Panc1 (cell line): ENCODE results near the gene MIPOL1. TPM values are rescaled to one million over a fixed set of nuclear protein-coding genes. Genes with fewer than 3 reads are reported as not detected.

Experiments used
- ATAC-seq: fragments of 200-7000 bp; cut with Tn5 transposase; 2 replicates; pipeline ENCODE4 v1.9.1; 2020; ENCODE audit warnings: mild to moderate bottlenecking, moderate library complexity
- BruUV-seq: library from RNA; stranded (reverse); fragments of 400-500 nt; replicated peaks from 2 replicates; lab custom pipeline; 2021; lab: Mats Ljungman, UMichigan
- CTCF ChIA-PET: fragments of 300-600 bp; sonication (Branson Sonifier 250); formaldehyde crosslinking; loops from one replicate; lab custom pipeline; 2022; ENCODE audit warnings: antibody characterized with exemption; lab: Charles Lee
- POLR2A ChIA-PET: fragments of 300-600 bp; sonication (Branson Sonifier 250); formaldehyde crosslinking; loops from one replicate; lab custom pipeline; 2022; ENCODE audit warnings: antibody characterized with exemption; lab: Charles Lee
- DNase-seq: peaks from one replicate; pipeline ENCODE4 v3.0.0-alpha.2; 2010; ENCODE audit warnings: low read depth, low spot score
- H3K27ac ChIP-seq: 2 replicates; pipeline ENCODE4 v1.5.1; 2011; ENCODE audit warnings: mild to moderate bottlenecking, low read length, inconsistent platforms
- H3K27me3 ChIP-seq: fragments of 200-500 bp; sonication (Bioruptor generic); 2 replicates; pipeline ENCODE4 v1.6.0; 2014; ENCODE audit warnings: low read length, inconsistent platforms; ENCODE audit not compliant: control insufficient read depth, insufficient read depth
- H3K36me3 ChIP-seq: fragments of 200-500 bp; sonication (Bioruptor generic); 2 replicates; pipeline ENCODE4 v1.5.1; 2014; ENCODE audit warnings: inconsistent platforms, mild to moderate bottlenecking, low read length, moderate library complexity; ENCODE audit not compliant: control insufficient read depth, insufficient read depth
- H3K4me1 ChIP-seq: 2 replicates; pipeline ENCODE4 v1.5.1; 2011; ENCODE audit warnings: inconsistent platforms, mild to moderate bottlenecking, low read length, moderate library complexity; ENCODE audit not compliant: control insufficient read depth, insufficient read depth
- H3K4me3 ChIP-seq, 2 experiments: 2 replicates each; pipeline ENCODE4 v1.5.1; 2011 to 2012; ENCODE audit warnings: low read depth in 2 of 2, low read length in 2 of 2, mild to moderate bottlenecking in 2 of 2, inconsistent platforms in 1 of 2, moderate library complexity in 1 of 2
- H3K9me3 ChIP-seq: fragments of 200-500 bp; sonication (Bioruptor generic); 2 replicates; pipeline ENCODE4 v1.5.1; 2014; ENCODE audit warnings: low read depth, mild to moderate bottlenecking, inconsistent platforms, low read length, moderate library complexity; ENCODE audit not compliant: control insufficient read depth, insufficient read depth
- POLR2AphosphoS5 ChIP-seq: IDR thresholded peaks from 2 replicates; pipeline ENCODE4 v1.6.1; 2012; ENCODE audit warnings: mild to moderate bottlenecking, low read depth, low read length, moderate library complexity
- SIN3A ChIP-seq: IDR thresholded peaks from 2 replicates; pipeline ENCODE4 v1.6.1; 2012; ENCODE audit warnings: low read depth, mild to moderate bottlenecking, low read length, moderate library complexity, borderline replicate concordance; ENCODE audit not compliant: insufficient read depth
- TCF7L2 ChIP-seq: IDR thresholded peaks from 2 replicates; pipeline ENCODE4 v1.6.1; 2011; ENCODE audit warnings: mild to moderate bottlenecking, low read depth, low read length, inconsistent platforms
- in situ Hi-C: cut with HindIII; loops from 2 replicates; pipeline ENCODE4 v1.10.0; 2016; ENCODE audit warnings: low sequenced_read_pairs, low pct_unique_long_range_greater_than_20kb
- intact Hi-C: fragments of 100-400 bp; cut with micrococcal nuclease; formaldehyde crosslinking; loops from one replicate; pipeline ENCODE4 v1.10.0; 2022; ENCODE audit not compliant: unreplicated experiment
- total RNA-seq: library from RNA; stranded (reverse); gene quantifications from one replicate; pipeline ENCODE4 v1.2.1, GENCODE V29; 2021; ENCODE audit not compliant: unreplicated experiment
- TF ChIP-seq, protein P1 (sequence below), 2 experiments: IDR thresholded peaks; 2 replicates each; pipeline ENCODE4 v1.6.1; 2011 to 2012; ENCODE audit warnings: low read depth in 2 of 2, control low read depth in 1 of 2, low read length in 1 of 2, mild to moderate bottlenecking in 1 of 2, moderate library complexity in 1 of 2; ENCODE audit not compliant: insufficient read depth in 1 of 2
- TF ChIP-seq, protein P2 (sequence below): fragments of 450-650 bp; IDR thresholded peaks from 2 replicates; pipeline ENCODE4 v1.5.1; 2017; ENCODE audit warnings: mild to moderate bottlenecking

Gene MIPOL1
- total RNA-seq, 1 experiment from 2014 or later: 12.8 TPM

DNA sequence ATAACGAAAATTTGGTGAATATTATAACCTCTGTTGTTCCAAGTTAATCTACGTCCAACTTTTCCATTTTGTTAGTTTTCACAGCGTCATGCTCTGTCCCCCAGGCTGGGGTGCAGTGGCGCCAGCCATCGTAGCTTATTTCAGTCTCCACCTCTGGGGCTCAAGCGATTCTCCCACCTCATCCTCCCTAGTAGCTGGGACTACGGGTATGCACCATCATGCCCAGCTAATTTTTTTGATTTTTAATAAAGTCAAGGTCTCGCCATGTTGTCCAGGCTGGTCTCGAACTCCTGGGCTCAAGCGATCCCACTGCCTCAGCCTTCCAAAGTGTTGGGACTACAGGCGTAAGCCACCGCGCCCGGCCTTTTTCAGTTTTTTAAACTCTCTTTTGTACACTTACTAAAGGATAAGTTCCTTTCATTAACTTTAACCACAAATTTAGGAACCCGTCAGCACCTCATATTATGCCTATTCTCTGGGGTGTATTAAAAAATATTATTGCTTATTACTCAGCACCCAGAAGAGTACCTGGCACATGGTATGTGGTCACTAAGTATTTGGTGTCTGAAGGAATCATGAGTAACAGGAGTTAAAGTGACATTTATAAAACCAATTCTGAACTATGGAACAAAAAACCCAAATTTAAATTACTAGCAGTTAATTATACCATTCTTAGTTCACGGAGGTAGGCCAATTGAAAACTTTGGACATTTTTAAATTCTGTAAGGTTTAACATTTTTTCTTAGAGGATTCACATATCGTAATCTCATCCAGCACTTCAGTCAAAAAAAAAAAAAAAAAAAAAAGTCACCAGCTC, 925 bp upstream of the MIPOL1 start:
- H3K27ac ChIP-seq: peak overlapping the region; percentile 95
- no peaks in the 10 kb centered on the region for H3K27me3 ChIP-seq
- H3K4me3 ChIP-seq: peak overlapping the region; percentile 72 to 83
- TF ChIP-seq POLR2AphosphoS5 (no peak), SIN3A (no peak), TCF7L2 (no peak)
- TF ChIP-seq, protein P1, sequence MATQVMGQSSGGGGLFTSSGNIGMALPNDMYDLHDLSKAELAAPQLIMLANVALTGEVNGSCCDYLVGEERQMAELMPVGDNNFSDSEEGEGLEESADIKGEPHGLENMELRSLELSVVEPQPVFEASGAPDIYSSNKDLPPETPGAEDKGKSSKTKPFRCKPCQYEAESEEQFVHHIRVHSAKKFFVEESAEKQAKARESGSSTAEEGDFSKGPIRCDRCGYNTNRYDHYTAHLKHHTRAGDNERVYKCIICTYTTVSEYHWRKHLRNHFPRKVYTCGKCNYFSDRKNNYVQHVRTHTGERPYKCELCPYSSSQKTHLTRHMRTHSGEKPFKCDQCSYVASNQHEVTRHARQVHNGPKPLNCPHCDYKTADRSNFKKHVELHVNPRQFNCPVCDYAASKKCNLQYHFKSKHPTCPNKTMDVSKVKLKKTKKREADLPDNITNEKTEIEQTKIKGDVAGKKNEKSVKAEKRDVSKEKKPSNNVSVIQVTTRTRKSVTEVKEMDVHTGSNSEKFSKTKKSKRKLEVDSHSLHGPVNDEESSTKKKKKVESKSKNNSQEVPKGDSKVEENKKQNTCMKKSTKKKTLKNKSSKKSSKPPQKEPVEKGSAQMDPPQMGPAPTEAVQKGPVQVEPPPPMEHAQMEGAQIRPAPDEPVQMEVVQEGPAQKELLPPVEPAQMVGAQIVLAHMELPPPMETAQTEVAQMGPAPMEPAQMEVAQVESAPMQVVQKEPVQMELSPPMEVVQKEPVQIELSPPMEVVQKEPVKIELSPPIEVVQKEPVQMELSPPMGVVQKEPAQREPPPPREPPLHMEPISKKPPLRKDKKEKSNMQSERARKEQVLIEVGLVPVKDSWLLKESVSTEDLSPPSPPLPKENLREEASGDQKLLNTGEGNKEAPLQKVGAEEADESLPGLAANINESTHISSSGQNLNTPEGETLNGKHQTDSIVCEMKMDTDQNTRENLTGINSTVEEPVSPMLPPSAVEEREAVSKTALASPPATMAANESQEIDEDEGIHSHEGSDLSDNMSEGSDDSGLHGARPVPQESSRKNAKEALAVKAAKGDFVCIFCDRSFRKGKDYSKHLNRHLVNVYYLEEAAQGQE (IDR thresholded peaks at IDR 0.05; ENCODE audit: insufficient read depth in 1 of 2, low read depth in 2 of 2, low read length in 1 of 2): no peak
- TF ChIP-seq, protein P2, sequence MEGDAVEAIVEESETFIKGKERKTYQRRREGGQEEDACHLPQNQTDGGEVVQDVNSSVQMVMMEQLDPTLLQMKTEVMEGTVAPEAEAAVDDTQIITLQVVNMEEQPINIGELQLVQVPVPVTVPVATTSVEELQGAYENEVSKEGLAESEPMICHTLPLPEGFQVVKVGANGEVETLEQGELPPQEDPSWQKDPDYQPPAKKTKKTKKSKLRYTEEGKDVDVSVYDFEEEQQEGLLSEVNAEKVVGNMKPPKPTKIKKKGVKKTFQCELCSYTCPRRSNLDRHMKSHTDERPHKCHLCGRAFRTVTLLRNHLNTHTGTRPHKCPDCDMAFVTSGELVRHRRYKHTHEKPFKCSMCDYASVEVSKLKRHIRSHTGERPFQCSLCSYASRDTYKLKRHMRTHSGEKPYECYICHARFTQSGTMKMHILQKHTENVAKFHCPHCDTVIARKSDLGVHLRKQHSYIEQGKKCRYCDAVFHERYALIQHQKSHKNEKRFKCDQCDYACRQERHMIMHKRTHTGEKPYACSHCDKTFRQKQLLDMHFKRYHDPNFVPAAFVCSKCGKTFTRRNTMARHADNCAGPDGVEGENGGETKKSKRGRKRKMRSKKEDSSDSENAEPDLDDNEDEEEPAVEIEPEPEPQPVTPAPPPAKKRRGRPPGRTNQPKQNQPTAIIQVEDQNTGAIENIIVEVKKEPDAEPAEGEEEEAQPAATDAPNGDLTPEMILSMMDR: no peak
- H3K36me3 ChIP-seq: no peaks in the 10 kb centered on the region; the same call in 1 of the 2 replicates
- in situ Hi-C loops: no loop called here
- POLR2A ChIA-PET: interaction anchor here (0.6 kb wide), 1 partner anchor 193 kb away, joined by 3 read pairs; no protein-coding TSS in a partner anchor
- no peak for DNase-seq
- TSS peak; percentile 98 for BruUV-seq
- CTCF ChIA-PET: interaction anchor here (0.6 kb wide), 1 partner anchor 71 kb away, joined by 3 read pairs; no protein-coding TSS in a partner anchor
- ATAC-seq: no peak
- peaks cover 14% of the 10 kb centered on the region for H3K4me1 ChIP-seq
- no peaks in the 10 kb centered on the region for H3K9me3 ChIP-seq
- intact Hi-C loops: no loop called here

DNA sequence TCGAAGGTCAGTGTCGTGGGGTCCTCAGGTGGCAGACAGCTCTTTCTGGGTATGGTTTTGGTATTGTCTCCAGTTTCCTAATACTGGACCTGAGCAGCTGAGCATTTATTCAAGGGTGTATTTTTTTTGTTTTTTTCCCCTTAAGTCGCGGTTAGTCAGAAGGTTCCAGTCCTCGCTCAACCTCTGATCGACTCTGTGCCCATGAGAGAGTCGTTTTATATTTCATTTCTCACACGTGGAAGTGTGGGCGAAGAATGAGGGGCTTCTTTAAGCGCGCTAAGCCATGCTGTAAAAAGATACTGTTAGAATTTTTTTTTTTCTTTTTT, 499 bp downstream of the MIPOL1 start:
- no TSS peak for BruUV-seq
- Histone ChIP-seq H3K36me3 (no peaks in the 10 kb centered on the region; the same call in 1 of the 2 replicates), H3K27me3 (no peaks in the 10 kb centered on the region), H3K27ac (peak overlapping the region; percentile 88), H3K4me1 (peaks cover 14% of the 10 kb centered on the region), H3K4me3 (peak overlapping the region; percentile 72 to 83), H3K9me3 (no peaks in the 10 kb centered on the region)
- intact Hi-C loops (no loop called here), in situ Hi-C loops (no loop called here)
- DNase-seq (no peak), ATAC-seq (no peak)
- TF ChIP-seq, protein P1 (IDR thresholded peaks at IDR 0.05; ENCODE audit: insufficient read depth in 1 of 2, low read depth in 2 of 2, low read length in 1 of 2): no peak
- TF ChIP-seq TCF7L2: no peak
- TF ChIP-seq, protein P2: peak; percentile 23; the same call in 1 of the 2 replicates
- CTCF ChIA-PET: no interaction called here
- POLR2A ChIA-PET: no interaction called here
